ENCODE data around the gene SRGAP3.
A peak's percentile ranks its signal among the peaks of the same experiment; 100 is the strongest.

The SRGAP3 gene

DNA sequence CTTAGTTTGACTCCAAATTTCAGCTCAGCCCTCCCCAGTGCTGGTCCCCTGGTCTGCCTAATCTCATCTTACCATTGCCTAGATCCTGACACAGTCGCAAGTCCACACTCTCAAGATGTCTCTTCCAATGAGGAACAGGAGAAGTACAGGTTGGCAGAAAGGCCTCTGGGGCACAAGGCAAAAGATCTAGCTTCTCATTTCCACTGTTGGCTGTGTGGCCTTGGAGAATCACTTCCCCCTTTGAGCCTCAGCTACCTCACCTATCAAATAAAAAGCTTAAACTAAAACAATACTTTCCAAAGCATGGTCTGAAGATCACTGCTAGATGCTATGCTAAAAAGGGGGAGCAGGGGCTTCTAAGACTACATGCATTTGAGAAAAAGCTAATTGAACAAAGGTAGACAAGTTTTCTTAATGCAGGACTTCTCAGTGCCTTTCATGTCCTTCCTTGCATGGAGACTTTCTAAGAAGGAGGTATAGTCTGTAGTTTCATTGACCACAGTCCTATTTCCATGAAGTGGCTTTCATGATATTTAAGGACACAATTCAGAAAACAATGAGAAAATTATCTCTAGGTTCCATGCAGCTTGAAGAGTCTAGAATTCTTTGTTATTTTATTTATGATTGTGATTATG is 168.1 kb downstream of the SRGAP3 start:
- no peak for DNase-seq (ENCODE audit: low read depth)

DNA sequence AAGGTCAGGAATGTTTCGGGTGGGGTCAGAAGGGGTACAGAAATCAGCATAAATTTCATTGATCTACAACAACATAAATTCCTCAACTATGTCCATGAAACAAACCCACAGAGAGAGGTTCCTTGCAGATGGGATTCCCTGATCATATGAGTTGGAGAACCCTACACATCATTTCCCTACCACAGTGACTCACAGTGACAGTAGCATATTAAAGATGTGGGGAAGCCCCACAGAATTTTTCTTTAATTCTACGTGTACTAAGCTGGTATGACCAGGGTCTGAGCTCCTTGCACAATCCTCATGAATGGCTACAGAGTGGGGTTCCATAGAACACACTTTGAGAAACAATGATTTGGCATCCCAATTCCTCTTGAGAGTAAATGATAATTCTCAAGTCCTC is 169.3 kb downstream of the SRGAP3 start:
- no peak for DNase-seq (ENCODE audit: low read depth)

DNA sequence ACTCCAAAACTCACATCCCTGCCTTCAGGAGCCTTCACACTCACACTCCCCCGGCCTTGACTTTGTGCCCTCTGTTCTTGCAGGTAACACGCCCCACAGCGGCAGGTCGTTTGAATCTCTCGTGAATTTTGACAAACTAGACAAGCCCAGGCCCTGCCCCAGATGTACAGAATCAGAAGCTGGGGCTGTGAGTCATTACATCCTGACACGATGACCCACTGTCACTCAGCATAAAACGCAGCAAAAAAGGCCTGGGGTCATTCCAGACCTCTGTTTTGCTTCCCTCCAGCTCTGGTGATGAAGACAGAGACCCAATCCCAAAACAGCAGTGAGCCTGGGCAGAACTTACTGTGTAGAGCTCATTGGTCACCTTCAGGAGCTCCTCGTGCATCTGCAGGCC is 169.8 kb downstream of the SRGAP3 start:
- no peak for DNase-seq (ENCODE audit: low read depth)

DNA sequence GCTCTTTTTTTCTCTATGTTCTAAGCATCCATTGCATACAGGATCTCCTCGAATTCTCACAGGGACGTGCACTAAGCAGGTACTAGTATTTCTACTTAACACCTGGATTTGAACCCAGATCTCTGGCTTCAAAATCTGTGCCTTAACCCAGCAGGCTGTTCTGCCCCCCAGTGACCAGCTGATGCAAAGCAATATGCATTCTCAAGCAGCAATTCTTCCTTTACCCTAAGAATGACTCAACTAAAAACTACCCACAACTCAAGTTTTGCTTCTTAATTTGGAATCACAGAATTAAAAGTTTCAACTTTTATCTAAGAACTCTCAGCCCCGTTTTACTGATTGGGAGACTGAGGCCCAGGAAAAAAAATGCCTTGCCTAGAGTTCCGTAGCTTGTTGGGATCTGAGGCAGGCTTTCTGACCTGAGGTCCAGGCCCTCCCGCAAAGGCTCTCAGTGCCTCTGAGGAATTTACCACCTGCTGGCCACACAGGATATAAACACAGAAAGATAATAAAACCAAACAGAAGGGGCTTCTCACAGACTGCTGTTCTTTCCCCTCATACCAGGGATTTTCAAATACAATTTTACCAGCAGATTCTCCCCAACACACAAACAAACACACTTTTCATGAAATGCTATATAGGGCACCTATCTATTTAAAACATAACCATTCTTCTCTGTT is 170.7 kb downstream of the SRGAP3 start:
- no peak for DNase-seq (ENCODE audit: low read depth)

DNA sequence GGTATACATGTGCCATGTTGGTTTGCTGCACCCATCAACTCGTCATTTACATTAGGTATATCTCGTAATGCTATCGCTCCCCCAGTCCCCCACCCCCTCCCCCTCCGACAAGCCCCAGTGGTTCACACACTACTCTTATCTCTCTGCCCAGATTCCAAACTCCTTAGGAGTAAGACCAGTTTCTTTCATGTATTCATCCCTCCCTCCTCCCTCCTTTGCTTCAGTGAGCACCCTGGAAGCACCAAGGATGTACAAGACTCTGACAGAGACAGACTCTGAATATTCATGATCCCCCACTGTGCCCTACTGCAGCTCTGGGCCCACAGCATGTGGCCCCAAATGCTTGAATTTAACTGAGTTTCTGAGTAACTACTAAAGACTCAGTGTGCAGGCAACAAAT is 172.4 kb downstream of the SRGAP3 start:
- no peak for DNase-seq (ENCODE audit: low read depth)

DNA sequence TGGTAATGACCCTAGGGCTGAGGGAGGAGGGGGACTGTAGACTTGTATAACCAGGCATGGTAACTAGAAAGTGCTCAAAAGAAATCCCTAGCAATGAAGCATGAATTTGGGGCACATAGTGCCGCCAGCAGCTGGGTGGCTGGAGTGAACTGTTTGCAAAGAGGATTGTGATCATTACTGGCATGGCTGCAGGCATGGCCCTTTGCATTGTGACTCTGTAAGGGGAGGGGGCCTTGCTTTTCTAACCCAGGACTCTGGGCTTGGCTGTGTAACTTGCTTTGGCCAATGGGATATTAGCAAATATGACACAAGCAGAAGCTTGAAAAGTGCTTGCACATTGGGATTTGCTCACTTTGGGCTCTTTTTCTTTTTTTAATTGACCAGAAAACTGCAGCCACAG is 173.7 kb downstream of the SRGAP3 start:
- DNase-seq (ENCODE audit: low read depth), result no peak

DNA sequence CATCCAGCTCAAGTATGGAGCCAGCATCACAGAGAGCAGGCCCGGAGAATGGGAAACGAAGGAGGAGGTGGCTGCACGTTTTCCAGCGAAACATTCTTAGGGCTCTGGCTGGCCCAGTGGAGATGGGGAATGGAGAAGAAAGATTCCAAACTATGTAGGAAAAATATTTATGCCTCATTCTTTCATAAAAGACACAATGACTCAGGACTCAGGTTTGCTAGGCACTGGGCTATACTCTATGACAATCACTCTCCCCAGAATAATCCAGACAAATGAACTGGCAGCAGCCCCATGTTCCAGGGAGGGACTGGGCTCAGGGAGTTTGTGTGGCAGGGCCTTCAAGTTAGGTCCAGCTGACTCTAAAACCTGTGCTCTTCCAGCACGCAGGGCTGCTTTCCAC is 175.4 kb downstream of the SRGAP3 start:
- DNase-seq (ENCODE audit: low read depth), result no peak

DNA sequence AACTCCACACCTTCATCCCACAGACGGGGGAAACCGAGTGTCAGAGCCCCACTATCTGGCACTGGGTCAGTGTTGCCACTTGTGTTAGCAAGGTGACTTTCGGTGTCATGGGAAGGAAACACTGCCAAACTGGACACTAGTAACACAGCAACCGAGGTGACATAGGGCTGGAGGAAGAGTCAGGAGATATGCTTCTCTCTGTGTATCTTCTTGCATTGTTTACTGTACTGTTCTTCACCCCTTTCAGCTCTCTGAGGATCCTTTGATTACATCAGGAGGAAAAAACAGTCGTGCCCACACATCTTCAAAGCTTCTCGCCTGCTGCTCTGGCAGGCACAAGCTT is 176.8 kb downstream of the SRGAP3 start:
- no peak for DNase-seq (ENCODE audit: low read depth)

DNA sequence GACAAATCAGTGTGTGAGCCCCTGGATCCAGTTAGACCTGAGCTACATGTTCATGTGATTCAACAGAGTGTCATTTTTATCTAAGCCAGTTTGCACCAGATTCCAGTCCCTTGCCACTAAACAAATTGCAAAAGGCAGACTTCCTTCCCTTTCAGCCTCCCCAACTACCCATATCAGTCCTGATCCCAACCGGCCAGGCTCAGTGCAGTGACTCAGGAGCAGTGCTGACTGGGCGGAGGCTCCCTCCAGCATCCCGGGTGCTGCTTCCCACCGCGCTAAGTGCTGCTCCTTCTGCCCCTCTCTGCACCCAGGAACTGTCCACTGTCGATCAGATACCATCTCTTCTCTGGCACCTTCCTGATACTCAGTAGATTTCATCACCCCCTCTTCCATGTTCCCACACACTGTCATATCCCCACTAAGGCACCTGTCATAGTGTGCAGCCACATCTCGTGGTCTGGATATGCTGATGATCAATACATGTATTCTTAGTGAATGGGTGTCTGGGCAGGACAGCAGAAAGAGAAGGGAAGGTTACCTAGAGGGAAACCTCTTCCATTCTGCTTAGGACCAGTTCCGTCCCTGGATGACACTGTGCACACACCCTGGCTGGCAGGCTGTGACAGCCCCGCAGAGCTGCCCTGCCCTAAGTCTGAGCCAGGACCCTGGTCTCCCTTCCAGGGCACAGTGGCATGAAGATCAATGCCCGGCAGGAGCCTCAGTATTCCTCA is 177.3 kb downstream of the SRGAP3 start:
- no peak for DNase-seq (ENCODE audit: low read depth)

DNA sequence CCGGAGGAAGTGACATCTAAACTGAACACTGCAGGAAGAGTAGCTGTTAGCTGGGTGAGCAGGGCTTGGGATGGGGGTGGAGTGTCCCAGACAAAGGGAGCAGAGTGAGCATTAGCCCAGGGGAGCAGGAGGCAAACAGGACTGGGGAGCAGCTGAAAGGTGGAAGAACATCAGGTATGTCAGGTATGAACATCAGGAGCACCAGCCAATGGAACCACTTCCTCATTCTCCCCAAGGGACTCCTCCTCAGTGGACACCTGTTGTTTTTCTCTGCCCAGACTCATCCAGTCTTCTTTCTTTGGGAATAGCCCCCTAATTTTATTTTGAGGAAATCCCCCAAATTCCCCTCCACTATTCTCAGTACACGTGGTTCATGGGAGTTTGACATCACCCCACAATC is 178.5 kb downstream of the SRGAP3 start:
- no peak for DNase-seq (ENCODE audit: low read depth)

DNA sequence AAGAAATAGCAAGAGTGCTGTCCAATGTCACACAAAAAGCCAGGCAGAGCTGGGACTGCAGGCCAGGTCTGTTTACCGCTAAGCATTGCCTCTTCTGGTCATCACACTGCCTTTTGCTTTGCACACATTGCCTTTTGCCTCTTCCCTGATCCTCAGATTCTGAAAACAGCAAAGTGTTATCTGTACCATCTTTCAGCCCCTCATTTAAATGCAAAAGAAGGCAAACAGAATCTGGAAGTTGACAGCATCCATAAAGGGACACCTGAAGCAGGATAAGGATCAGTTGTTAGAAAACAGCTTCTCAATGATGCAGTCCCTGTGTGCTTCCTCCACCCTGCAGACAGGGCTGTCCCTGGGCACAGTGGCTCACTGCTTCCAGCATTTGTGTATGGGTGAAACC is 179.5 kb downstream of the SRGAP3 start:
- DNase-seq (ENCODE audit: low read depth), result no peak

DNA sequence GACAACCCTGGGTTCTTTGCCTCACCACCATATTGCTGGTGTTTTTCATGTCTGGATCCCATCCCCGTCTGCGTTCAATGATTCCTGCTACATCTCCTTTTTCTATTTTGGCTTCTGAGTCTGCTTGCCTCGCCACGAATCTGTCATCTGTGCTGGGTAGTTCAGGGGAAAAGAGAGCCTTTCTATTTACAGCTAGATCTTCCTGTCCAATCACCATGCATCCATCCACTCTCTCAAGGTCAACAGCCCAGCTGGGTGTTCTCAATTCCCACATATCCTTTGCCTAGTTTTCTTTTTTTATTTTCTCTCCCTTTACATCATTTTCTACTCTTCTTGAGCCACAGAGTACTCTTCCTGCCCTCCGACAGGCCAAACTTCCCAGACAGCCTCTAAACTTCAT is 181.4 kb downstream of the SRGAP3 start:
- no peak for DNase-seq (ENCODE audit: low read depth)

DNA sequence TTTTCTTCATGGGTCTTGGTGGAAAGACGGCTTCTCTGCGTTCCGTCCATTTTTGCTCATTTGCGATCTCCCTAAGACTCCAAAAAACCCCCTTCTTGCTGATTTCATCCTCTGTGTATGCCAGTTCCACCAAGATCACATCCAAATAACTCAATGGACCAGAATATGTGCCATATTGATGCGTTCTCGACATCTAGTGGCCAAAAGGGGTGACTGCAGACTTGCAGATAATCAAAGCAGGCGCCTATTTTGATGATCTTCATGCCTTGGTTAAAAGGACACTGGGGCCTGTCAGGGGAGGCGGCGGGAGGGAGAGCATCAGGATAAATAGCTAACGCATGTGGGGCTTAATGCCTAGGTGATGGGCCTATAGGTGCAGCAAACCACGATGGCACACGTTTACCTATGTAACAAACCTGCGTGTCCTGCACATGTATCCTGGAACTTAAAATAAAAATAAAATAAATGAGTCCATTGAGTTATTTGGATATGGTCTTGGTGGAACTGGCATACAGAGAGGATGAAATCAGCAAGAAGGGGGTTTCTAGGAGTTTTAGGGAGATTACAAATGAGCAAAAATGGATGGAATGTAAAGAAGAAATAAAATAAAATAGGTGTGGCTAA is 182.0 kb downstream of the SRGAP3 start:
- peak; percentile 43 for DNase-seq (ENCODE audit: low read depth)

DNA sequence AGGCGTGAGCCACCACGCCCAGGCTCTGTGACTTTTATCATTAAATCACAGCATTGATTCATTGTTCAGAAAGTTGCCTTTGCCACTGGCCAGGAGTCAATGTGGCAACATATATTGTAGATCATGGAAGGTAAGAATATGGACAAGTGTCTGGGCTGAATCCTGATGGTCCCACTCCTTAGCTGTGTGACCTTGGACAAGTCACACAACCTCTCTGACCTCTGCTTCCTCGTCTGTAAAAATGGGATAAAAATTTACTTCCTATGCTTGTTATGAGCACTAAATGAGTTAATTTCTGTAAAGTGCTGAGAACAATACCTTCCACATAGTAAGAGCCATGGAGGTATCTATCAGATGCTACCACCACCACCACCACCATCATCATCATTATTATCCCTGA is 182.7 kb downstream of the SRGAP3 start:
- no peak for DNase-seq (ENCODE audit: low read depth)

DNA sequence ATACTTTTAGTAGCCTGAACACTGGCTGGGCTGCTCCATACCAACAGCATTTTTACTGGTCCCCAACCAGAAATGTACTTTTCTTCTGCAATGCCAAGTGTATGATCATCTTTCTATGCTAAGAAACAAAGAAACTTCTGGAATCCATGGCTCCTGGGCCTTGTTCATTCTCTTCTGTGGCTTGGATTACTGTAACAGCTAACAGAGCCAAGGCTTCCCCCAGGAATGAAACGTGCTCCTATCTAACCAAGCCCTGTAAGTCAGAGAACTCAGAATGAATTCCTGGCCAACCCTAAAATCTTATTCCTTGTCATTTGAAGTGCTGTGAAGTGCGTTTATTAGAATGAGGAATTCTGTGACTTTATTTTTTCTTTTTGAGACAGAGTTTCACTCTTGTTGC is 183.3 kb downstream of the SRGAP3 start:
- DNase-seq (ENCODE audit: low read depth), result no peak

DNA sequence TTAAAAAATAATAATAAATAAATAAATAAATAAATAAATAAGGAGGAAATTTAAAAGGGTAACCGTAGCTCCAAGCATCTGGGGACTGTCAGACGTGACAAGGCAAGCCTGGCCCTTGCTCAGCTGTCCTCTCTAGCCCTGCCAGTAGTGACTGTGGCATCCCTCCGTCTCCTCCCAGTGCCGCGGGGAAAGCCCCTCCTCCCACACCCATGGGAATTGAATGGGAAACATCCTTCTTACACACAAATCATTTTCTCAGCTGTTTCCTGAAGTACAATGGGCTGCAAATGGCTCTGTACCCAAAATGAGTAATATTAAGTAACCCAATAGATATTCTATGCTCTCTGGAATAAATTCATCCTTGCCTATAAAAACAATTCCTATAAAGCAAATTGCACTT is 184.6 kb downstream of the SRGAP3 start:
- no peak for DNase-seq (ENCODE audit: low read depth)

DNA sequence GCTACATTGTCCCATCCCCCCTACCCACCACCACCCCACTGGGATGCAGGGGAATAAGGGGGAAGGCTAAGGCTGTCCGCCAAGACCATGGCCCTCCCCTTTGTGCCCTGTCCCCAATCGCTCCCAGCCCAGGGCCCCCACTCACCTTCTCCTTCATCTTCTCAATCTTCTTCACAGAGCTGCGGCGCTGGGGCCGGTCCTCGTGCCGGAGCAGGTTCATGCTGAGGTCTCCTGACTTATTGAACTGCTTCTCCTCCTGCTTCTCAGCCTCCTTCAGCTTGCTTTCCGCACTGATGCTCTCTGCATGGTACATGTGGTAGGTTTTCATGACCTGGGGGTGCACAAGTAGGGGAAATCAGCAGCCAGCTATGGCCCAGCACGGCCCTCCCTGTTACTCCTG is 185.2 kb downstream of the SRGAP3 start:
- no peak for DNase-seq (ENCODE audit: low read depth)

DNA sequence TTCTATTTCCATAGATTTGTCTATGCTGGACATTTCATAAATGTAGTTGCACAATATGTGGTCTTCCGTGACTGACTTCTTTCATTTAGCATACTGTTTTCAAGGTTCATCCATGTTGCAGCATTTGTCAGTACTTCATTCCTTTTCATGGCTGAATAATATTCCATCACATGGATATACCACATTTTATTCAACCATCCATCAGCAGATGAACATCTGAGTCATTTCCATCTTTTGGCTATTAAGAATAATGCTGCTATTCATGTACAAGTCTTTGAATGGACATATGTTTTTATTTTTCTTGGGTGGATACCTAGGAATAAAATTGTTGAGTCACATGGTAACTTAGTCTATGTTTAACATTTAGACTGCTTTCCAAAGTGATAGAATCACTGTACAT is 186.9 kb downstream of the SRGAP3 start:
- no peak for DNase-seq (ENCODE audit: low read depth)

DNA sequence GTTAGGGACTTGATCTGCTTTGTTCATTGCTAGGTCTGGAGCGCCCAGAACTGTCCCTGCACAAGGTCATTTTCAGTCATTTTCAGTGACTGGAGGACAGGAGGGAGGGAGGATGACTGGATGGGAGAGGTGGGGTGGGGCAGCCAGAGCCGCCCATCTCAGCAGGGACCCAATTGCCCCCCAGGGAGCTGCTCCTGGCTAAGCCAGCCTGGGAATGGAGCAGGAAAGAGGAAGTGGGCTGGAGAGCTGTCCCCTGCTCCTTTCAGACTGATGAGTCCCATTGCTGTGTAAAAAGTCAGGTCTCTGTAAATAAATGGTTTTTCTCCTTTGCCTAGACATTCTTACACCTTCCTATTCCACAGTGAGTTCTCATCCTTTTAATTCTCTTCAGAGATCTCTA is 187.8 kb downstream of the SRGAP3 start:
- no peak for DNase-seq (ENCODE audit: low read depth)

DNA sequence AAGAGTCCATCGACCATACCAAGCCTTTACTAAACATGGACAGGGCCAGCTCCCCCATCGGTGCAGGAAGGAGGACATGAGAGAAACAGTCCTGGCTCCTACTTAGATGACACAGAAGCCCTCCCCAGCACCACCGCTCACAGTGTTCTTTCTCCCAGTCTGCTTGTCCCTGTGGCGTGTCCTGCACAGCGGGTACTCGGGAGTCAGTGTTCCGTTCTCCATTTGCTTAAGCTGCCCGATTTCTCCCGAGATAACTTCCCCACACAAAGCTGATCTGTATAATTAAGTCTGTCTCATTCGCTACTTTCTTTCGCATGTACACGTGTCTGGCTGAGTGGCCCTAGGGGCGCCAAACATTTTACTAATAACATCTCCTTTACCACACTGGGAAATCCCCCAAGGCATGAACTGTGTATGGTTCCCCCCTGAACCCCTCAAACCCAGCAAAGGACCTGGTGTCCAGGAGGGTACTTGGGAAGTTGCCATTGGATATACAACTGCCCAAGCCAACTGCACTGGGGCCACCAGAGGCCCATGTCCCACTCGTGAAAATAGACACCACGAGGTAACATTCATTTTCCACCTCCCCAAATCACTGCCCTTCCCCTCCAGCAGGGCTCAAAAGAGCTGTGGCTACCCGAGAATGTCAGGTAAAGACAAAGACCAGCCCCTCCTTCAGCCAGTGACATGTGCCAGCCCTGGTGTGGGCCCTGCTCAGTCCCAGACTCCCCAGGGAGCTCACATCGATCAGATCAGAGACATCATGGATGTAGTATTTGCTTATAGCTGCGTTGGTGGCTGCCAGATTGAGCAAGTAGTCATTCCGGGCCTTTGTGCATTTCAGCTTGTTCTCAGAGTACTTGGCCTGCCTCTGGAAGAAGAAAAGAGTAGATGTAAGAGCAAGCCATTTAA is 189.7 kb downstream of the SRGAP3 start:
- DNase-seq (ENCODE audit: low read depth), result no peak

DNA sequence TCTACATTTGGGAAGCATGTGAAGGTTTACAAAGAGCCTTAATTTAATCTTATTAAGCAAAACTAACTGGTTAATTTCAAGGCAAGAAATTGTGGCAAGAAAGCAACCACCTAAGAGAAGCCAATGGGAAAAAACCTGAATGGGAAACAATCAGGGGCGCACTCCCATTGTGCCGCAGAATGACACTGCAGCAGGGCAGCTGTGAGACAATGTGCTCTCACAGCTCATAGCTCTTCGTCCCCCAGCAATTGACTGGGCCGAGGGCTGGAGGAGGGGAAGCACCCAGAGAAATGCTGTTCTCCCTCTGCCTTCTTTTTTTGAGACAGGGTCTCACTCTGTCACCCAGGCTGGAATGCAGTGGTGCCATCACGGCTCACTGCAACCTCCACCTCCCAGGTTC is 192.9 kb downstream of the SRGAP3 start:
- no peak for DNase-seq (ENCODE audit: low read depth)

Data from stromal cell of bone marrow (primary cell).